Stimulated activated CD8-positive, alpha-beta memory T cell treated with anti-CD3 and anti-CD28 coated beads, Interleukin-15, amount 100 ng/mL, for 48 hours (primary cell): ENCODE results near the gene D2HGDH.
"Not testable (repeated sequence)": the region's sequence is repeated elsewhere in the genome, so short reads cannot be mapped to it uniquely, and the experiment has no call there.

Experiments used
- DNase-seq, 2 donors: peaks; one replicate each; pipeline ENCODE4 v3.0.0-alpha.2; 2020; ENCODE audit warnings: low read depth in 2 of 2

Gene D2HGDH

DNA sequence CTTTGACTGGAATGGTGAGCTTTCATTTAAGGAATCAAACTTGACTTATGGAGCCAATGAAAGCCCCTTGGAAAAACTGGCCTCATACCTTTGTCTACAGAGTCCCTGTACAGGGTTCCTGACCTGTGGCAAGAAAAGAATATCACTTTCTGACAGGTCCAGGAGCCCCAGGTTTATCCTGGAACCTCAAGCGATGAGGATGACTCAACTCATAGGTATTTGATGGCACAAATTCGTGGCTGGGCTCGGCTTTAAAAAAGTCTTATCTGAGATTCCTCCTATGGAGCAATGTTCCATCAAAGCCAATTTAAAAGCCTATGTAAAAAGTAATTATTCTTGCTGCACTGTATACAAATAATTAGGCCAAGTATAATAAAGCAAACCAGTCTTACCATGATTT lies 57.0 kb downstream of the D2HGDH start:
- DNase-seq: not testable (repeated sequence)

GRCh38 chr2:241793385-241793784 lies 59.0 kb downstream of the D2HGDH start:
- DNase-seq: no peak

DNA sequence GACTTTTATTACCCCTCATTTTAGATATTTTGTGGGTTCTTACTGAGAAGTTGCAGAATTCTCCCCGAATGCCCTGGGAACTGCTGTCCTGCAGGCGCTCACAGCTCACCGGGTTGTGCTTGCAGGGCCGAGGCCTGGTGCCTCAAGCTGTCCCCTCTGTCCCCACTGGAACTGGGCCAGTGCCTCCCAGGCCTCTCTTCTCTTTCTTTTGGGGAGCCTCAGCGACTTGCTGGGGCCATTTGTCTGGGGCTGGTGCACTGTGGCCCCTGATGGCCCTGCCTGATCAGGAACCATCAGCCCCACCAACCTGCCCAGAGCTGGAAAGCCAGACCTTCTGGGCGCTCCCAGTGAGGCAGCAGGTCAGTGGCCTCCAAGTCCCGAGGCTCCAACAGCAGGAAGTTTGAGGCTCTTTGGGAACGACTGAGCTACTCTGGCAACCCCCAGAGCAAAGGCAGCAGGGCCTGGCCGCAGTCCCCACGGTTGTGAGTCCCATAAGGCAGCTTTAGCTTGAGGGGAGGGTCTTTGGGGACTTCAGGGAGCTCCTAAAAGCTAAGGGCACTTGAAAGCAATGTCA lies 59.9 kb downstream of the D2HGDH start:
- DNase-seq: no peak

DNA sequence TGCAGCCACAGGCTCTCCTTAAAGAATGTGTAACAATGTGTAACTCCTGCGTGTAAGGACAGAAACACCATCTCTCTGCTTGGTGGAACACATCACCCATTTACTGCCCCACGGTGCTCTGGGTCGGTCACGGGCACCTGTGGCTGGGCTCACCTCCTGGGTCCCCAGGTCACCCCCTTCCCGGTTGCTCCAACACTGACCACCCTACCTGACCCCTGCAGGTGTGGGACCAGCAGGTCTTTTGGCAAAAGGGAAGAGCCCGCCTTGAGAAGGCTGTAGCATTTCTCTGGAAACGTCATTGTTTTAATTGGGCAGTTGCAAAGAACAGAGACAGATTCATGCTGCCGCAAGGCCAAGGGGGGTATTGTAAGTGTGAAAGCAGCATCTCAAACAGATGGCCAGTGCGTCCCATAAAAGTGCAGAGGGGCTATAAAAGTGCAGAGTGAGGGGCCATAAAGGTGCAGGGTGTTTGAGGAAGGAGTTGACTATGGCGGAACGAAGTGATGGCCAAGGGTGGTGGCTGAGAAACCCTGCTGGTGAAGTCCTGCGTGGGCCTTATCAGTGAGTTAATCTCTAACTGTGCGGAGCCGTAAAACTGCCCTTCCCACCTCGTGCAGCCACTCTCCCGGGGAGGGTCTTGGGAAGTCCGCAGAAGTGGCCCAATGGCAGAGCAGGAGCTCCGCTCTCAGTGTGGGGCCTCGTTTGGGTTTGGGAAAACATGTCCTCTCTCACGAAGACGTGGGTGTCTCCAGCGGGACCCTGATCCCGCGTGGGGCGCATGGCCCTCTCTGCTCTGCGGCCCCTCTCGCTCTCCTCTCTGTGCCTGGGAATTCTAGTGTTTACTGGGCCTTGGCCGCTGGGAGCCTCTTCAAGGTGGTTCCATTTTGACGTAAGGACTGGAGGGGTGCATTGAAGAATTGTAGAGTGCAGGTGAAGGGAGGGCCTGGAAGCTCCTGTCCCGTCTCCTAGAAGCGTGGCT lies 60.9 kb downstream of the D2HGDH start:
- DNase-seq: no peak

- DNase-seq: no peak
Measured at GRCh38 chr2:241796209-241796608, 61.8 kb downstream of the D2HGDH start.

DNA sequence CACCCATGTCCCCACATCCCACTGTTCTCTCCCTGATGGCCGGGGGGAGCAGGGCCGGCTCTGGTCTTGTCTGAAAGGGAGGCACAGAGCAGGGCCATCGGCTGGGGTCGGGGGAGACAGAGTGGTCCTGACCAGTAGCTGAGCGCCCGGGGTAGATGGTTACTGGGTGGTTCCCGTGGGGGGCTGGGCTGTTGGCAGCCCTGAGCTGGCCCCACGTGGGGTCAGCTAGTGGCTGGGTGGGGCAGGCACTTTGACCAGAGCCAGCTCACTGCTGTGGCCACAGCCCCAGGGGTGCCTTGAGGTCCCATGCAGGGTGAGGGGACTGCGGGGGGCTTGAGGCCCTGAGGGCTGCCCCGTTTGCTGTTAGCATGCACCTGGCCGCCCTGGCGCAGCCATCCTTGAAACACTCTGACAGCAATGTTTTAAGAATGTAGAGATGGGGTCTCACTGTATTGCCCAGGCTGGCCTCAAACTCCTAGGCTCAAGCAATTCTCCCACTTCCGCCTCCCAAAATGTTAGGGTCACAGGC lies 62.2 kb downstream of the D2HGDH start:
- DNase-seq: no peak

- DNase-seq: no peak
Measured at GRCh38 chr2:241797441-241798080, 63.1 kb downstream of the D2HGDH start.

GRCh38 chr2:241798081-241798630 lies 63.7 kb downstream of the D2HGDH start:
- no peak for DNase-seq

- DNase-seq: no peak
Measured at GRCh38 chr2:241798631-241799521, 64.4 kb downstream of the D2HGDH start.

DNA sequence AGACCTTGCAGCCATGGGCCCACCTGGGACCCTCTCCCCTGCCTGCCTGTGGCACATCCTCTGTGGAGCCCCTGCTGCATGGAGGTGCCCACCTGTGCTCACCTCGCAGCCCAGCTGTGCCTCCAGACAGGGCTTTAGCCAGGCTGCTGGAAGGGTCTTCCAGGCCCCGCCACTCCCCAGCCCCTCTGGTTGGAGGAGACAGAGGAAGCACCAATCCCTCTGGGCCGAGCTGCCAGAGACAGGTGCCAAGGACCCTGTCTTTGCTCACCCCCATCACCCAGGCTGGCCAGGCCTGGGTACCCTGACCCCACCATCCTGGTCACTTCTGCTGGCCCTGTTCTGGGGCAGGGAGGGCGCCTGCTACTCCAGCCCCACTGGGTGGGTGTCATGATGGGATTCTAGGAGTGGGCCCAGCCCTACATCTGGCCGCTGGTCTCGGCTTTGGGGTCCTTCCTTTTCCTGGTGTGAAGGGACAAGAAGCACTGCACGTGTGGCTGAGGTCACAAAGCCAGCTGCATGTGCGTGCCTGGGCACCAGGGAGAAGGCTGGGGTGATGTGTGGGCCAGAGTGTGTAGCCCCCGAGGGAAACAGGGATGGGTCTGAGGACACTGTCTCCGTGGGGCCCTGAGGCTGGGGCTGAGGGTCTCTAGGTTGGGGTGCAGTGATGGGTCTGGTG lies 65.2 kb downstream of the D2HGDH start:
- DNase-seq: no peak

GRCh38 chr2:241800198-241800903 lies 65.9 kb downstream of the D2HGDH start:
- not testable (repeated sequence) for DNase-seq

- DNase-seq: no peak
Measured at GRCh38 chr2:241801611-241802420, 67.4 kb downstream of the D2HGDH start.

DNA sequence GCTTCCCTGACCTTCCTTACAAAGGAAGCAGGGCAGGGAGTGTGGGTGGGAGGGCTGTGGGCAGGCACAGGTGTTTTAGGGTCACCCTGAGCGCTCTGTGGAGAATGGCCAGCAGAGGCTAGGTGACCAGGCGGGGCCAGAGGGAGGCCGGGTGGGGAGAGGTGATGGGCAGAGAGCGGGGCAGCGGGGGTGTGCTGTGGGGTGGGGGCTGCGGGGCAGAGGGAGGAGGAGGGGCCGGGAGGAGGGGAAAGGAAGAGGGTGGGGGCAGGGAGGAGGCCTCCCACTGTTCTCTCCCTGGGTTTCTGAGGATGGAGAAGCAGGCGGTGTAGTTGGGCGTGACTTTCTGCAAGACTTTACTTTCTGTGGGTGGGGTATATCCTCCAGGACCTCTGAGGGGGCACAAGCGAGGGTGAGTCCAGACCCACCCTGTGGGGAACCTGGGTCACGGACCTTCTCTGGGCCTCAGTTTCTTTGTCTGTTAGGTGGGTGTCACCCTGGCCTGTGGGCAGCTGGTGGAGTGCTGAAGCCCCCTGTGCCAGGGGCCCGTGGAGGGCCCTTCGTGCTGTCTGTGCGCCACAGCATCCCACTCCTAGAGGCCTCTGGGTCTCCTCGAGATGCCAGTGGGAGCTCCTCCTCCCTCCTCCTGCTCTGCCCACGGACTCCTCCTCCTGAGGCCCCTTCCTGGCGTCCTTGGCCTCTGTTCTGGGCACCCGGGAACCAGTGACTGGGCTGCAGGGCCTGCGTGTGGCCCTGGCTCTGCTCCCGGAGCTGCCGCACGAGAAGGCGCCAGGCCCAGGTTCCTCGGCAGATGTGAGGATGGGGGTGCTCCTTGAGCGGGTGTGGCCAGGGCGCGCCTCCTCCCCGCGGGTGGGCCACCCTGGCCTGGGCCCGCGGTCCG lies 68.2 kb downstream of the D2HGDH start:
- DNase-seq: no peak

DNA sequence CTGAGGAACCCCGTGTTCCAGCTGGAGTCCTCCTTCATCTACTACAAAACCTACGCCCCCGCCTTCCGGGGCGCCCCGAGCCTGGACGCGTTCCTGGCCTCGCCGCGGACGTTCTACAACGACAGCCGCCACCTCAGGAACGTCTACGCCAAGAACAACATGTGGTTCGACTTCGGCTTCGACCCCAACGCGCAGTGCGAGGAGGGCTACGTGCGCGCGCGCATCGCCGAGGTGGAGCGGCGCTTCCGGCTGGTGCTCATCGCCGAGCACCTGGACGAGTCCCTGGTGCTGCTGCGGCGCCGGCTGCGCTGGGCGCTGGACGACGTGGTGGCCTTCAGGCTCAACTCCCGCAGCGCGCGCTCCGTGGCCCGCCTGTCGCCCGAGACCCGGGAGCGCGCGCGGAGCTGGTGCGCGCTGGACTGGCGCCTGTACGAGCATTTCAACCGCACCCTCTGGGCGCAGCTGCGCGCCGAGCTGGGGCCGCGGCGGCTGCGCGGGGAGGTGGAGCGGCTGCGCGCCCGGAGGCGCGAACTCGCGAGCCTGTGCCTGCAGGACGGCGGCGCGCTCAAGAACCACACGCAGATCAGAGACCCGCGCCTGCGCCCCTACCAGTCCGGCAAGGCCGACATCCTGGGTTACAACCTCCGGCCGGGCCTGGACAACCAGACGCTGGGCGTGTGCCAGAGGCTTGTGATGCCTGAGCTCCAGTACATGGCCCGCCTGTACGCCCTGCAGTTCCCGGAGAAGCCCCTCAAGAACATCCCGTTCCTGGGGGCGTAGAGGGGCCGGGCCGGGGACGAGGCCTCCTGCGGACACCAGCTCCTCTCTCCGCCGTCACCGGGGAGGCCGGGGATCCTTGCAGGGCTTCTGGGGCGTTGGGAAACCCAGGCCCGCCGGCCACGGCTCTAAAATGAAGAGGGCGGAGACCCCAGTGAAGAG lies 69.2 kb downstream of the D2HGDH start:
- peak; percentile 43 for DNase-seq

- DNase-seq: no peak
Measured at GRCh38 chr2:241804326-241805229, 70.1 kb downstream of the D2HGDH start.

DNA sequence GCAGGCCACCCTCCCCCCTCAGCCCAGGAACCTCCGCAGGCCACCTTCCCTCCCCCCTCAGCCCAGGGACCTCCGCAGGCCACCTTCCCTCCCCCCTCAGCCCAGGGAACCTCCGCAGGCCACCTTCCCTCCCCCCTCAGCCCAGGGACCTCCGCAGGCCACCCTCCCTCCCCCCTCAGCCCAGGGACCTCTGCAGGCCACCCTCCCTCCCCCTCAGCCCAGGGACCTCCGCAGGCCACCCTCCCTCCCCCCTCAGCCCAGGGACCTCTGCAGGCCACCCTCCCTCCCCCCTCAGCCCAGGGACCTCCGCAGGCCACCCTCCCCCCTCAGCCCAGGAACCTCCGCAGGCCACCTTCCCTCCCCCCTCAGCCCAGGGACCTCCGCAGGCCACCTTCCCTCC lies 71.8 kb downstream of the D2HGDH start:
- DNase-seq: not testable (repeated sequence)
